22Rv1 (cell line): ENCODE results near the gene SMPDL3A.

Experiments
- H3K27ac ChIP-seq: fragments of 450-650 bp; 2 replicates; pipeline ENCODE4 v1.5.1; 2017
- ZFX ChIP-seq: fragments of 450-650 bp; IDR thresholded peaks from 2 replicates; pipeline ENCODE4 v1.6.1; 2017; ENCODE audit warnings: antibody characterized with exemption, borderline replicate concordance
- TF ChIP-seq, protein P1 (sequence below): fragments of 450-650 bp; IDR thresholded peaks from 2 replicates; pipeline ENCODE4 v1.5.1; 2017; ENCODE audit warnings: mild to moderate bottlenecking

SMPDL3A gene

DNA sequence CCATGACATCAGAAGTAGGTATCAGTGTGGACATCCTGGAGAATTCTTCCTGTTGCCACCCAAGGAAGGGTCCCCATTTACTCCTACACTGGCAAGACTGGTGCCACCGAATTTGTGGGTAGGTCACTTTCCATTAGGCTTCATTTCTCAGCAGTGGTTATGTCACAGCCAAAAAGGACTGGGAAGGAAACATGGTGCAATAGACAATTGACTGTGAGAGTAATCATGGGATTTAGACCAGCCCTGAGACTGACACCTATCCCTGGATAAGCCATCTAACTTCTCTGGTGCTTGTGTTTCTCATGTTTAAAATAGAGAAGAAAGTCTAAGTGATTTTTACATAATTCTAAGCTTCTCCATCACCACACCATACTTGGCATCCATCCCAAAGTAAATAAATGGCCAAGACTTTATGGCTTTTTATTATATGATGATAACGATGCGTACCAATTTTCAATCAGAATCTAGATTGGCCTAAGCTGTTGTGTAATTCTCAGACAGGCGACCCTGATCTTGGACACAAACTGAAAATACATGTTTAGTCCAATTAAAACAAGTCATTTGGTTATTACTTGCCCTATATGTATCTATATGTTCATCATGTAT, 10.2 kb downstream of the SMPDL3A start:
- H3K27ac ChIP-seq = peak overlapping the region; percentile 78
- TF ChIP-seq, protein P1, sequence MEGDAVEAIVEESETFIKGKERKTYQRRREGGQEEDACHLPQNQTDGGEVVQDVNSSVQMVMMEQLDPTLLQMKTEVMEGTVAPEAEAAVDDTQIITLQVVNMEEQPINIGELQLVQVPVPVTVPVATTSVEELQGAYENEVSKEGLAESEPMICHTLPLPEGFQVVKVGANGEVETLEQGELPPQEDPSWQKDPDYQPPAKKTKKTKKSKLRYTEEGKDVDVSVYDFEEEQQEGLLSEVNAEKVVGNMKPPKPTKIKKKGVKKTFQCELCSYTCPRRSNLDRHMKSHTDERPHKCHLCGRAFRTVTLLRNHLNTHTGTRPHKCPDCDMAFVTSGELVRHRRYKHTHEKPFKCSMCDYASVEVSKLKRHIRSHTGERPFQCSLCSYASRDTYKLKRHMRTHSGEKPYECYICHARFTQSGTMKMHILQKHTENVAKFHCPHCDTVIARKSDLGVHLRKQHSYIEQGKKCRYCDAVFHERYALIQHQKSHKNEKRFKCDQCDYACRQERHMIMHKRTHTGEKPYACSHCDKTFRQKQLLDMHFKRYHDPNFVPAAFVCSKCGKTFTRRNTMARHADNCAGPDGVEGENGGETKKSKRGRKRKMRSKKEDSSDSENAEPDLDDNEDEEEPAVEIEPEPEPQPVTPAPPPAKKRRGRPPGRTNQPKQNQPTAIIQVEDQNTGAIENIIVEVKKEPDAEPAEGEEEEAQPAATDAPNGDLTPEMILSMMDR = no peak
- no peak for TF ChIP-seq ZFX

DNA sequence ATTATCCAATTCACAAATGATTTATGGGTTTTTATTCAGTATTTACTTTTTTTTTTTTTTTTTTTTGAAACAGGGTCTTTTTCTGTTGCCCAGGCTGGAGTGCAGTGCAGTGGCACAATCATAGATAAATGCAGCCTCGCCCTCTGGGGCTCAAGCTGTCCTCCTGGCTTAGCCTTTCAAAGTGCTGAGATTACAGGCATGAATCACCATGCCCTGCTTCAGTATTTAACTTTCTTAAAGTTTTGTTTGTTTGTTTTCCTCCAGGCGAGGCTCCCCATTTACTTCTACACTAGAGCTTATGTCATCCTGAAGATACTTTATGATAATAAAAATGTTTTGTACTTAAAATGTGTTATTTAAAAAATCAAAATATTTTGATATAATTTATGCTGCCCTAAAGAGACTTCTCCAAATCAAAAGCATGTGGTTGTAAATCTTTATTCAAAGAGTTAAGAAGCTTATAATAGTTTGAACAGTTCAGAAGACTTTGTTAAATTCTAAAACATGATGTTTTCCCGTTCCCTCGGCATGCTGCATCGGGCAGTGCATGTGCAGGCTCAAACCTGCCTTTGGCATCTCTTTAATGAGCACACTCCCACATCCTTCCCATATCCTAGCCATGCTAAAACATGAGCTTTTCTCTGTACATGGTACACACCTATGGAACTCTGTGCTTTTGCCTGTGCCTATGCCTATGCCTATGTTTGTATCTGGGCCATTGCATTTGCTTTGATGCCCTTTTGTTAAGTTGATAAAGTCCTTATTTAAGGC, 11.0 kb downstream of the SMPDL3A start:
- TF ChIP-seq, protein P1 = no peak
- TF ChIP-seq ZFX = no peak
- peak overlapping the region; percentile 78; the same call in 1 of the 2 replicates for H3K27ac ChIP-seq

DNA sequence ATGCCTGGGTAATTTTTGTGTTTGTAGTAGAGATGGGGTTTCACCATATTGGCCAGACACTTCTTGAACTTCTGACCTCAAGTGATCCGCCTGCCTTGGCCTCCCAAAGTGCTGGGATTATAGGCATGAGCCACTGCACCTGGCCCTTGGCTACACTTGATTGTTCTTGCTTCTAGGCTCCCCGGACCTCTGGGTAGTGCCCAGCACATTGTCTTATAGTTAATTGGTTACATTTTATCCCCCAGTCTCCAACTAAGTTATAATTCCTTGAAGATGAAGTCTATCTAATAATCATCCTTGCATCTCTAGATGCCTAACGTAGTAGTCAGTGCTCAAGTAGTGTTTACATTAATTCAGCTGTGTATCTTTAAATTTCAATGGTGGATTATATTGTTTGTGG, 11.8 kb downstream of the SMPDL3A start:
- TF ChIP-seq ZFX = no peak
- TF ChIP-seq, protein P1 = no peak
- no peak overlapping the region for H3K27ac ChIP-seq

DNA sequence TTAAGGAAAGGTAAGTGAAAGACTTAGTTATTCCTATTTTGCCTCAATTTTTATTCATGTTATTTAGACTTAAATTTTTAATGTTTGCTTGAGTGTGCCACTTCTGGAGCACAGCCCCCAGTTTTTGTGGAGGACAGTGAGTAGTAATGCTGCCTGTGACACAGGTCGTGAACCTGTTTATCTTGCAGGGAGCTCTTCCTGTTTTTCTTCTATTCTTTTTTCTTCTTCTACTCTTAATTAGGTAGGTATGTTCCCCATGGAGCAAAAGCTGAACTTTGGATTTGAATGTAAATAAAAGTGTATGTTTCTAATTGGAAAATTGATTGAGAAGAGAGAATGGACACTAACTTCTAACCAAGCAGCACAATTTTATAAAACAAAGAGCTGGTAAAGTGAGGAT, 12.3 kb downstream of the SMPDL3A start:
- no peak overlapping the region for H3K27ac ChIP-seq
- TF ChIP-seq ZFX = no peak

DNA sequence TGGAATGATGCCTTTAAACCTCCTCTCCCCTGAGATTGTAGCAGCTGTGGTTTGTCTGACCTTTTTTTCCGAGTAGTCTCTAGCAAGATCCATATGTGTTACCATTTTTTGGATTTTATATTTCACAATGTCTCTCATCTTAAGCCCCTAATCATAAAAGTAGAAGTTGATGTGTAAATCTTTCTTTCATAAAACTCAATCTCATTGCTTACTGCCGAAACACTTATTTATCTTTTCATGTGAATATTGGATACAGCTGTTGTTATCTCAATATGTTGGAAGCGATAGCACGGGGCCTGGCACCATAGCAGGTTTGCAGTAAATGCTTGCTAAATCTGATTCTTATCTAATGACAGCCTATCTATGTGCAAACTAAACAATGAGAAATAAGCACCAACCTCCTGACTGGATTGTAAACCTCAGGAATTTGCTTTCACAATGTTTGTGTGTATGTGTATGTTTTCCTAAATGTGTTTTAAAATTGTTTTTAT, 14.2 kb downstream of the SMPDL3A start:
- H3K27ac ChIP-seq = peak overlapping the region; percentile 50
- TF ChIP-seq ZFX = no peak
- TF ChIP-seq, protein P1 = no peak

DNA sequence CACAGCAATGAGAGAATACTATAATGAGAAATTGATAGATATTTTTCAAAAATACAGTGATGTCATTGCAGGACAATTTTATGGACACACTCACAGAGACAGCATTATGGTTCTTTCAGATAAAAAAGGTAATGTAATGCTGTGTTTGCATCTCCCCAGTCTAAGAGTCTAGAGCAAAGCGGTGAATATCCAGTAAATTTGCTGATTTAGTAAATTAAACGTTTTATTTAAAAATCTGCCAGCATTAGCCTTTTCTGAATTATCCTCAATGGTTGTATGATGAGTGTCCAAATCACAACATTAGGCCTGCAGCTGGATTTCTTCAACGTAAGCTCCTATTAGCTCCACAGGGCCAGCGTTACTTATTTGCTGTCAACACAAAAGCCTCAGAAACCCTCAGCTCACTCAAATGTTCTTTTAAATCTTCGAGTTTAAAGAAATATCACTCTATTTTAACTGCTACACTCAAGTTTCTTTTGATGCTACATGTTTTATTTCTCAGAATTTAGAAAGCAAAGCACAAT, 16.0 kb downstream of the SMPDL3A start:
- TF ChIP-seq, protein P1 = no peak
- TF ChIP-seq ZFX = no peak

DNA sequence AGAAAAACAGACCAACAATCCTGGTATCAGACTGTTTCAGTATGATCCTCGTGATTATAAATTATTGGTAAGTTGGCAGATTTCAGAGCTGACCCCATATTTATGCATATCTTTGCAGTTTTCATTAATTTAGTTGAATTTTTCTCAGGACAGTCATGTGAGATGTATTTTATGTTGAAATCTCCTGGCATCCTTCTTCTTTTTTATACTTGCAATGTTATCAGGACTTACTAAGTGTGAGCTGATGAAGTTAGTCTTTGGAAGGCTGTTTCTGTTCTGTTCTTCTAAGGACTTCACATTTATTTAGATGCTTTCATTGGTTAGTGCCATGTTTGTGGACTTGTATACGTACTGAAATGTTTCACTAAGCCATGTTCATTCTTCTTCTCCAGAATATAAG, 17.2 kb downstream of the SMPDL3A start:
- TF ChIP-seq ZFX = no peak
- TF ChIP-seq, protein P1 = no peak

More for the DNA sequence above, 16.0 kb downstream of the SMPDL3A start:
- no peak overlapping the region for H3K27ac ChIP-seq

More for the DNA sequence above, 17.2 kb downstream of the SMPDL3A start:
- H3K27ac ChIP-seq = no peak overlapping the region
